Tibial nerve (tissue), 4 donors: ENCODE measurements around the gene CEP170B.

Experiments
- CTCF ChIP-seq, 5 experiments: fragments of 200-600 bp in 3 of 5; fragments of 450-650 bp in 2 of 5; sonication (generic) in 3 of 5; IDR thresholded peaks; one replicate each; pipeline ENCODE4 v1.5.1; 2016 to 2019; ENCODE audit warnings: antibody characterized with exemption in 5 of 5, mild to moderate bottlenecking in 3 of 5, moderate library complexity in 2 of 5
- EP300 ChIP-seq, 2 donors: sonication (generic); formaldehyde crosslinking; IDR thresholded peaks; one replicate each; pipeline ENCODE4 v1.6.1; 2017; ENCODE audit warnings: antibody characterized with exemption in 2 of 2, mild to moderate bottlenecking in 1 of 2
- POLR2A ChIP-seq, 2 donors: fragments of 450-650 bp; IDR thresholded peaks; one replicate each; pipeline ENCODE4 v1.6.1; 2017; ENCODE audit warnings: antibody characterized with exemption in 2 of 2, mild to moderate bottlenecking in 2 of 2, moderate library complexity in 2 of 2

- TF ChIP-seq POLR2A (IDR thresholded peaks at IDR 0.05) = no peak
- TF ChIP-seq CTCF (IDR thresholded peaks at IDR 0.05) = no peak
- no peak for TF ChIP-seq EP300 (IDR thresholded peaks at IDR 0.05)
Measured at GRCh38 chr14:104845834-104846441, 19.1 kb upstream of the CEP170B start.
